H1 (cell line): Measurements from ENCODE around the gene KLHL17. TPM values are rescaled to one million over a fixed set of nuclear protein-coding genes. Genes with fewer than 3 reads are reported as not detected.

Source experiments
- ATF3 ChIP-seq: IDR thresholded peaks from 2 replicates; pipeline ENCODE4 v1.6.1; 2011; ENCODE audit warnings: low read depth, mild to moderate bottlenecking, low read length; ENCODE audit not compliant: insufficient read depth
- BACH1 ChIP-seq: IDR thresholded peaks from 2 replicates; pipeline ENCODE4 v1.6.1; 2012; ENCODE audit warnings: low read length, improper control_type of control experiment
- CBX8 ChIP-seq: fragments of 300-800, 300-1000 bp; sonication (generic); IDR thresholded peaks from 2 replicates; pipeline ENCODE4 v1.7.1; 2016; ENCODE audit warnings: low read depth, low read length, borderline replicate concordance
- CHD7 ChIP-seq: fragments of 300-600 bp; sonication (generic); IDR thresholded peaks from 2 replicates; pipeline ENCODE4 v1.7.1; 2012; ENCODE audit warnings: low read length, moderate library complexity, mild to moderate bottlenecking, inconsistent platforms; ENCODE audit not compliant: insufficient replicate concordance
- KDM1A ChIP-seq: fragments of 200-600, 300-600 bp; sonication (generic); IDR thresholded peaks from 2 replicates; pipeline ENCODE4 v1.7.1; 2016; ENCODE audit warnings: mild to moderate bottlenecking, low read length, borderline replicate concordance
- NANOG ChIP-seq: IDR thresholded peaks from 2 replicates; pipeline ENCODE4 v1.6.1; 2011; ENCODE audit warnings: low read length, low read depth, mild to moderate bottlenecking, inconsistent platforms; ENCODE audit not compliant: insufficient read depth, poor library complexity, severe bottlenecking
- POLR2A ChIP-seq, 2 experiments: IDR thresholded peaks; 1 replicate in 1 of 2; 2 replicates in 1 of 2; pipeline ENCODE4 v1.6.1; 2011; ENCODE audit warnings: low read depth in 2 of 2, low read length in 2 of 2, mild to moderate bottlenecking in 2 of 2; ENCODE audit errors: control extremely low read depth in 1 of 2
- SAP30 ChIP-seq: fragments of 300-600 bp; sonication (generic); IDR thresholded peaks from 2 replicates; pipeline ENCODE4 v1.7.1; 2012; ENCODE audit warnings: low read length, moderate library complexity, mild to moderate bottlenecking, inconsistent platforms; ENCODE audit not compliant: insufficient read depth, insufficient replicate concordance
- SP2 ChIP-seq: IDR thresholded peaks from 2 replicates; pipeline ENCODE4 v1.6.1; 2012; ENCODE audit warnings: mild to moderate bottlenecking, low read length, inconsistent platforms
- TEAD4 ChIP-seq: IDR thresholded peaks from 2 replicates; pipeline ENCODE4 v1.6.1; 2012; ENCODE audit warnings: low read depth, low read length, inconsistent platforms, mixed read lengths
- polyA plus RNA-seq, 7 experiments: library from polyadenylated mRNA; depleted of rRNA in 3 of 7; stranded (reverse) in 5 of 7; unstranded in 2 of 7; fragments of >200 nt in 5 of 7; fragments of 200-250 nt in 2 of 7; gene quantifications; 1 replicate in 5 of 7; 2 replicates in 1 of 7; 4 replicates in 1 of 7; pipeline versions ENCODE4 v1.2.1 to v1.2.3, GENCODE V29; 2011 to 2013; ENCODE audit warnings: missing spikeins in 2 of 7, mixed read lengths in 2 of 7
- total RNA-seq: library from RNA; stranded (reverse); fragmentation: NEBNext Ultra II Directional; extraction: Animal tissue kit (Norgen Biotek cat#: 25700); gene quantifications from 2 replicates; pipeline ENCODE4 v1.2.1, GENCODE V29; 2021

Gene KLHL17
- total and polyA plus RNA-seq, 2 of the 8 experiments (the other 6 are each of a cell fraction or from before 2014, with no cell fraction given), result 32.6 to 36.1 TPM

GRCh38 chr1:997993-998744 is 37.8 kb downstream of the KLHL17 start (continued):
- TF ChIP-seq BACH1 (no peak), CHD7 (no peak), CBX8 (no peak), POLR2A (IDR thresholded peaks at IDR 0.05; ENCODE audit: control extremely low read depth in 1 of 2, low read depth in 2 of 2, low read length in 2 of 2) (no peak), SP2 (no peak), NANOG (no peak), KDM1A (no peak), SAP30 (no peak), TEAD4 (no peak), ATF3 (no peak)
